A673 (cell line): ENCODE measurements around the gene SMARCA4.
"Not testable (repeated sequence)": the region's sequence is repeated elsewhere in the genome, so short reads cannot be mapped to it uniquely, and the experiment has no call there.

ENCODE experiments used
- CTCF ChIP-seq: fragments of 300-800, 200-600 bp; sonication (generic); conservative IDR thresholded peaks from 2 replicates; pipeline ENCODE4 v1.5.1; 2017; ENCODE audit warnings: low read depth, mild to moderate bottlenecking, antibody characterized with exemption, low read length, moderate library complexity, mixed read lengths
- EZH2 ChIP-seq: fragments of 200-600 bp; sonication (generic); IDR thresholded peaks from 2 replicates; pipeline ENCODE4 v1.6.1; 2017; ENCODE audit warnings: borderline replicate concordance, low read depth, mild to moderate bottlenecking, mixed read lengths, antibody characterized with exemption, low read length; ENCODE audit not compliant: poor library complexity, severe bottlenecking

DNA sequence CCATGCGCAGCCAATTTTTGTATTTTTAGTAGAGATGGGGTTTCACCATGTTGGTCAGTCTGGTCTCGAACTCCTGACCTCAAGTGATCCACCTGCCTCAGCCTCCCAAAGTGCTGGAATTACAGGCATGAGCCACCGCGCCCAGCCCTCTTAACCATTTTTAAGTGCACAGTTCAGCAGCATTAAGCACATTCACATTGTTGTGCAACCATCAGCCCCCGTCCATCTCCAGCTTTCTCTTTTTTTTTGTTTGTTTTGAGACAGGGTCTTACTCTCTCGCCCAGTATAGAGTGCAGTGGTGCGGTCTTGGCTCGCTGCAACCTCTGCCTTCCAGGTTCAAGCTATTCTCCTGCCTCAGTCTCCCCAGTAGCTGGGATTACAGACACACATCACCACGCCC is 116.0 kb downstream of the SMARCA4 start:
- not testable (repeated sequence) for TF ChIP-seq EZH2, CTCF
